NCI-H460 (cell line): ENCODE results near the gene MRPL34. TPM values are rescaled to one million over a fixed set of nuclear protein-coding genes. Genes with fewer than 3 reads are reported as not detected.
A peak's percentile ranks its signal among the peaks of the same experiment; 100 is the strongest.

ENCODE experiments used
- DNase-seq: peaks from one replicate; pipeline ENCODE4 v3.0.0-alpha.2; 2016; ENCODE audit warnings: low read depth; ENCODE audit errors: extremely low read depth
- total RNA-seq: library from RNA; depleted of rRNA; stranded (reverse); fragments of >200 nt; shearing (Covaris generic); gene quantifications from 2 replicates; pipeline ENCODE4 v1.2.3, GENCODE V29; 2014; rRNA removed

Gene MRPL34
- total RNA-seq, 1 experiment from 2014 or later: 55.1 TPM

DNA sequence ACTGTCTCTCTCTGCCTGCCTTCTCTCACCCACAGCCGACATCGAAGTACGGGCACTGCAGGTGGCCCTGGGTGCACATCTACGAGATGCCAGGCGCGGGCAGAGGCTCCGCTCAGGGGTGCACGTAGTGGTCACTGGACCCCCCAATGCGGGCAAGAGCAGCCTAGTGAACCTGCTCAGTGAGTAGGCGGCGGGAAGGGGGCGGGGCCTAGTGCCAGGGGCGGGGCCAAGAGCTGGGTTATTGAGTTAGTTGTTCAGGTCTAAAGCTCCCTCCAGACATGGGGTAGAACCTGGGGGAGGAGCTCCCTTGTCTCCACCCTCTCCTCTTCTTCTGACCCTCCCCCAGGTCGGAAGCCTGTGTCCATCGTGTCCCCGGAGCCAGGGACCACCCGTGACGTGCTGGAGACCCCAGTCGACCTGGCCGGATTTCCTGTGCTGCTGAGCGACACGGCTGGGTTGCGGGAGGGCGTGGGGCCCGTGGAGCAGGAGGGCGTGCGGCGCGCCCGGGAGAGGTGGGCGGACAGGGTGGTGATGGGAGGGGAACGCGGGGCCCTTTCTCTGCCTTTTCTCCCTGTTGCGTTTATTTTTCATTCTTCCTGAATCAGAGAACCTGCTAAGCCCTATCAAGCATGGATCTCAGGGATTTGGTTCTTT, 33.5 kb downstream of the MRPL34 start:
- no peak for DNase-seq

GRCh38 chr19:17340302-17340870, 34.7 kb downstream of the MRPL34 start:
- DNase-seq: no peak

DNA sequence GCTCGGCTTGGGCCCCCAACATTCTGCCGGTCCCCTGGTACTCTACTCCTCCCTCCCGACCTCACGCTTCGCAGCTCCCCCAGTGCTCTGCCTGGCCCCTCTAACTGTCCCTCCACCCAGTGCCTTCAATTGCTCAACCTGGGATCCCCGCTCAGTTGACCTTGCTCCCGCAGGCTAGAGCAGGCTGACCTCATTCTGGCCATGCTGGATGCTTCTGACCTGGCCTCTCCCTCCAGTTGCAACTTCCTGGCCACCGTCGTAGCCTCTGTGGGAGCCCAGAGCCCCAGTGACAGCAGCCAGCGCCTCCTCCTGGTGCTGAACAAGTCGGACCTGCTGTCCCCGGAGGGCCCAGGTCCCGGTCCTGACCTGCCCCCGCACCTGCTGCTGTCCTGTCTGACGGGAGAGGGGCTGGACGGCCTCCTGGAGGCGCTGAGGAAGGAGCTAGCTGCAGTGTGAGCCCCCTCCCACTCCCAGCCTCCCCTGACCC, 35.2 kb downstream of the MRPL34 start:
- no peak for DNase-seq

DNA sequence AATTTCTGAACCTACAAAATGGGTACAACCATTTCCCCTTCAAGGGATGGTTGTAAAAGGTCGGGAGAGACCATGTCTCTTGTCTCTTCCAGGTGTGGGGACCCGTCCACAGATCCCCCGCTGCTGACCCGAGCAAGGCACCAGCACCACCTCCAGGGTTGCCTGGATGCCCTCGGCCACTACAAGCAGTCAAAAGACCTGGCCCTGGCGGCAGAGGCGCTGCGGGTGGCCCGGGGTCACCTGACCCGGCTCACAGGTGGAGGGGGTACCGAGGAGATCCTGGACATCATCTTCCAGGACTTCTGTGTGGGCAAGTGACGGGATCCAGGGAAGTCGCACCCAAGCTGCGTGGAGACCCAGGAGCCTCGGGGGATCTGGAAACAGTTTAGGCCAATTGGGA, 35.7 kb downstream of the MRPL34 start:
- no peak for DNase-seq

- no peak for DNase-seq
Observed at GRCh38 chr19:17341845-17342244, 36.2 kb downstream of the MRPL34 start.

DNA sequence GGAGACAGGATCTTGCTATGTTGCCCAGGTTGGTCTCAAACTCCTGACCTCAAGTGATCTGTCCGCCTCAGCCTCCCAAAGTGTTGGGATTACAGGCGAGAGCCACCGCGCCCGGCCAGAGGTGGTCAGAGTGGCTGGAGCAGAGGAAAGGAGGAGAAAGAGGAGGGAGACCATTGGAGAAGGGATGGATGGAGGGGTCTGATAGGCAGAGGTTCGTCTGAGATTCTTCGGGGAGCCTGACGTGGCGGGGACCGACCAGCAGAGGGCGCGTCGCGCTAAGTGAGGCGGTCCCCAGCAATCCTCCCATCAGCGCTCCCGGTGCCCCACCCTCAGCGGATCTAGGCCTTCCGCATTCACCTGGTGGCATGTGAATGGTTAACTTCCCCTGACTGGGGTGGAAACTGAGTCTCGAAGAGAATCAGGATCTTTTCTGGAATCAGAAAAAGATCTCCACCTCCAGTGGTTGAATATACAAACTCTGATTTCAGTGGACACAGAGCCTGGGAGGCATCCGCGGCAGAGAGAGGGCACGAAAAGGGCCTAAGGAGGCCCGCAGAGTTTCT, 40.5 kb downstream of the MRPL34 start:
- peak; percentile 51 for DNase-seq

DNA sequence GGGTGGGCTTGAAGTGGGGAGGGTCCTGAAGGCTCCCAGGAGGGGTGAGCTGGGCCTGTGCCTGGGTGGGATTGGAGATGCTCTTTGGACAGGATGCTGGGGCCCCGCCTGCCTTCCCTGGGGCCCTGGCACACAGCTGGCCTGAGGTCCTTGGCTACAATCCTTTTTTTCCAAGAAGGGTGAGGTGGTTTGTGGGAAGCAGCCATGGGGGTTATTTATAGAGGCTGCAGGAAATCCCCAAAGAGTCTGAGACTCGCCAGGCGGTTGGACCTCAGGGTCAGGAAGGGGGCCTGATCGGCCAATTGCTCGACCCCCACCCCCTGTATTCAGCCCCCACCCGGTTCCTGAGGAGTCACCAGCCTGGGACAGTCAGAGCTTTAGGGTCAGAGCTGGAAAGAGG, 41.7 kb downstream of the MRPL34 start:
- DNase-seq: no peak

GRCh38 chr19:17347877-17348276, 42.2 kb downstream of the MRPL34 start:
- DNase-seq: no peak

GRCh38 chr19:17348700-17349099, 43.0 kb downstream of the MRPL34 start:
- no peak for DNase-seq

DNA sequence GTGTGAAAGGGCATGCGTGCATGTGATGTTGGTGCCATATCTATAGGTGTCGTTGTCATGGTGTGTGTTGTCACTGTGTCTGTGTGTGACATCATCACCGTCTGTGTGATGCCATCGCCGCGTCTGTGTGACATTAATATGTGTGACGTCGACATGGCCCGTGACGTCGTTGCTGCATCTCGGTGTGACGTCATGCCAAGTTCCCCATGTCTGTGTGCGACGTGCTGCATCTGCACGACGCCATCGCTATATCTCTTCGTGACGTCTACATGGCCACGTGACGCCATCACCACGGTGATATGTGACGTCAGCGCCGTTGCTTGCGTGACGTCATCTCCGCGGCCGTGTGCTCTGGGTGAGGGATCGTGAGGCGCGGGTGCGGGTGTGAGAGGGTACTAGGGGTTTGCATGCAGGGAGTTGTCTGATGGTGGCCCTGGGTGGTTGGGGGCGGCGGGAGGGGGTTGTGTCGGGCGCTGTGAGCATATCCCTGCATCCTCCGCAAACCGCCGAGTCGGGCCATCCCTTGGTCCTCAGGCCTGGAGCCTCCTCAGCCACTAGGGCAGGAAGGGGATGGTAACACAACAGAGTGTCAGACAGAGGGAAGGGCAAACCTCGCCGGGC, 46.3 kb downstream of the MRPL34 start:
- DNase-seq: no peak

DNA sequence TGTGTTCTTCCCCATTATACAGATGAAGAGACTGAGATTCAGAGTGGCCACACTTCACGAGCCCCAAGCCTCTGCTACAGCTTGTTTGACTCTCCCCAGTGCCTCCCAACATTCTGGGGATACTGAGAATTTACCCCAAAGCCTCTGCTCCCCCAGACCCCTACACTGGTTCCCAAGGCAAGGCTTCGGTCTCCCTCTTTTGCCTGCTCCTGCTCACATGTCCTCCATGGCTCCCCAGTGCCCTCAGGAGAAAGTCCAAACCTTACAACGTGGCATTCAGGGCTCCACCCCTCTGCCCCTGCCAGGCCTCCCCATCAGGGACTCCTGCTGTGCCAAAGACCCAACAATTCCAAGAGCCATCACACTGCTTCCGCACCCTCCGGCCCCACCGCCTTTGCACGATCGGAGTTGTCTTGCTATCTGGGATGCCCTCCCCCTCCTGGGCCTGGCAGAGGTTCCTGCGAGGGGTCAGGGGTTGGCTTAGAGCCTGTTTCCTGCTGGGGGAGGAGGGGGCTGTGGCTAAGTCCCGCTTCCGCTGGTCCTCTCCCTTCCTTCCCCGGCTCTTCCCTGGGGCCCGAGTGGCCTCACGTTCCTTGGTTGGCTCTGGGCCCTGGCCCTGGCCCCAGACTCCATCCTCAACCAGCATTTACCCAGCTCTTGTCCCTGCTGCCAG, 47.1 kb downstream of the MRPL34 start:
- DNase-seq: no peak

GRCh38 chr19:17353386-17353785, 47.7 kb downstream of the MRPL34 start:
- no peak for DNase-seq

Other genes with a start within 250 kb of the MRPL34 start
- gene HAUS8, start 230.4 kb upstream of the MRPL34 start, total RNA-seq: 5.1 and 7.2 TPM in 2 replicates
- gene MYO9B, start 230.1 kb upstream of the MRPL34 start, total RNA-seq: 12.4 and 13.5 TPM in 2 replicates
- gene USE1, start 90.5 kb upstream of the MRPL34 start, total RNA-seq: 25.1 and 28.9 TPM in 2 replicates
- 3.7 and 3.8 TPM in 2 replicates for gene OCEL1, start 79.6 kb upstream of the MRPL34 start, total RNA-seq
- 38.1 and 46.6 TPM in 2 replicates for gene NR2F6, start 60.0 kb upstream of the MRPL34 start, total RNA-seq
- gene USHBP1, start 41.1 kb upstream of the MRPL34 start, total RNA-seq: not detected in 2 replicates
- gene BABAM1, start 38.4 kb upstream of the MRPL34 start, total RNA-seq: 71.1 and 74.3 TPM in 2 replicates
- 1.2 and 1.5 TPM in 2 replicates for gene ANKLE1, start 24.0 kb upstream of the MRPL34 start, total RNA-seq
- 1.3 and 1.4 TPM in 2 replicates for gene ABHD8, start 2.4 kb upstream of the MRPL34 start, total RNA-seq
- 15.1 and 15.3 TPM in 2 replicates for gene DDA1, start 3.7 kb downstream of the MRPL34 start, total RNA-seq
- 3.8 and 4.5 TPM in 2 replicates for gene ANO8, start 29.0 kb downstream of the MRPL34 start, total RNA-seq
- 19.8 and 21.9 TPM in 2 replicates for gene GTPBP3, start 31.7 kb downstream of the MRPL34 start, total RNA-seq
- gene PLVAP, start 71.5 kb downstream of the MRPL34 start, total RNA-seq: not detected in 2 replicates
- not detected in 2 replicates for gene CCDC194, start 88.3 kb downstream of the MRPL34 start, total RNA-seq
- gene BST2, start 99.8 kb downstream of the MRPL34 start, total RNA-seq: 0.52 TPM in 1 of 2 replicates, not detected in the other
- 54.7 and 74.6 TPM in 2 replicates for gene MVB12A, start 114.2 kb downstream of the MRPL34 start, total RNA-seq
- gene TMEM221, start 142.8 kb downstream of the MRPL34 start, total RNA-seq: 0.10 TPM in 1 of 2 replicates, not detected in the other
- not detected in 2 replicates for gene NXNL1, start 155.1 kb downstream of the MRPL34 start, total RNA-seq
- gene SLC27A1, start 164.7 kb downstream of the MRPL34 start, total RNA-seq: 5.9 and 8.1 TPM in 2 replicates
- gene PGLS, start 205.8 kb downstream of the MRPL34 start, total RNA-seq: 46.0 and 60.8 TPM in 2 replicates
- 38.8 and 41.4 TPM in 2 replicates for gene COLGALT1, start 249.8 kb downstream of the MRPL34 start, total RNA-seq